ENCODE measurements around the gene SLC2A14. TPM values are rescaled to one million over a fixed set of nuclear protein-coding genes. Genes with fewer than 3 reads are reported as not detected.
"Not testable (repeated sequence)": the region's sequence is repeated elsewhere in the genome, so short reads cannot be mapped to it uniquely, and the experiment has no call there.

The SLC2A14 gene
- total RNA-seq, 1 donor from 2014 or later = under 0.01 TPM

GRCh38 chr12:7877420-7877819 lies 4.7 kb upstream of the SLC2A14 start:
- FAIRE-seq (no peak), DNase-seq (ENCODE audit: low spot score in 2 of 2) (no peak)

DNA sequence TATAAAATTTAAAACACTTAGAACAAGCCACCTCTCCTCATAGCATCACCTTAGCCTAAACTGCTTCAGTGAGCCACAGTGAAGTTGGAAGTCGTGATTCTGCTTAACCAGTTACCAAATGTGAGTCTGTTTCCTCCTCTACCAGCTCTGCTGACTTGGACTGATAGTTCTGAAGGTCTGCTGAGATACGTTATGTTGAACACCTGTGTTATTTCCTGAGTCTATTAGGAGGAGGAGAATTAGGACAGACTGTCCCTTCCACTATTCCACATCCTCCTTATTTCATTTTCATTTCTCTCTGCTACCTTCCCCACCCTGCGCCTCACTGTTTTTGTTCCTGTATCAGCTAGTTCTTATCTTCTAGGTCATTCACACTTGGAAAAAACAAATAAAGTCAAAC lies 2.4 kb downstream of the SLC2A14 start:
- FAIRE-seq (no peak), DNase-seq (ENCODE audit: low spot score in 2 of 2) (no peak)

- no peak for DNase-seq (ENCODE audit: low spot score in 2 of 2)
- FAIRE-seq = no peak
Observed at GRCh38 chr12:7869137-7869536, 3.6 kb downstream of the SLC2A14 start.

- DNase-seq (ENCODE audit: low spot score in 2 of 2) = no peak
- no peak for FAIRE-seq
Observed at GRCh38 chr12:7868391-7868790, 4.3 kb downstream of the SLC2A14 start.

DNA sequence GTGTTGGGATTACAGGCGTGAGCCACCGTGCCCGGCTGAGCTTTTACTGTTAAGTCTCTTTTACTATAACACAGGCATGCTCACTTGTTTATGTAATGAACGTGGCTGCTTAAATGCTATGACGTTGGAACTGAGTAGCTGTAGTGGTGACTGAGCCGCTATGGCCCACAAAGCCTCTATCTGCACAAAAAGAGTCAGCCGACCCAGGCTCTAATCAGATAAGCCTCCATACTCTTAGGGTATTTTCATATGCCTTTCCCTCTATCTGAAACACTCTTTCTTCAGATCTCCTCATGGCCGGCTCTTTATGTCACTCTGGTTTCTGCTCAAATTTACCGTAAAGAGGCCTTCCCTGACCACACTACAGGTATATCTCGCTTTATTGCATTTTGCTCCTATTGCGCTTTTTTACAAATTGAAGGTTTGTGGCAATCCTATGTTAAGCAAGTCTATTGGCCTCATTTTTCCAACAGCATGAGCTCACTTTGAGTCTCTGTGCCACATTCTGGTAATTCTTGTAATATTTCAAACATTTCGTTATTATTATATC lies 8.0 kb downstream of the SLC2A14 start:
- FAIRE-seq (no peak), DNase-seq (ENCODE audit: low spot score in 2 of 2) (no peak)

GRCh38 chr12:7862814-7863348 lies 9.8 kb downstream of the SLC2A14 start:
- not testable (repeated sequence) for FAIRE-seq; DNase-seq (ENCODE audit: low spot score in 2 of 2)

DNA sequence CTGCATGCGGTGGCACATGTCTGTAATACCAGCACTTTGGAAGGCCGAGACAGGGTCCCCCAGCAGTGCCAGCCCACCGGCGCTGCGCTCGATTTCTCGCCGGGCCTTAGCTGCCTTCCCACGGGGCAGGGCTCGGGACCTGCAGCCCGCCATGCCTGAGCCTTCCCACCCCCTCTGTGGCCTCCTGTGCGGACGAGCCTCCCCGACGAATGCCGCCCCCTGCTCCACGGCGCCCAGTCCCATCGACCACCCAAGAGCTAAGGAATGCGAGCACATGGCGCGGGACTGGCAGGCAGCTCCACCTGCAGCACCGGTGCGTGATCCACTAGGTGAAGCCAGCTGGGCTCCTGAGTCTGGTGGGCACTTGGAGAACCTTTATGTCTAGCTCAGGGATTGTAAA lies 10.4 kb downstream of the SLC2A14 start:
- FAIRE-seq; DNase-seq (ENCODE audit: low spot score in 2 of 2): not testable (repeated sequence)

- FAIRE-seq = no peak
- no peak for DNase-seq (ENCODE audit: low spot score in 2 of 2)
Observed at GRCh38 chr12:7859552-7859951, 13.2 kb downstream of the SLC2A14 start.

DNA sequence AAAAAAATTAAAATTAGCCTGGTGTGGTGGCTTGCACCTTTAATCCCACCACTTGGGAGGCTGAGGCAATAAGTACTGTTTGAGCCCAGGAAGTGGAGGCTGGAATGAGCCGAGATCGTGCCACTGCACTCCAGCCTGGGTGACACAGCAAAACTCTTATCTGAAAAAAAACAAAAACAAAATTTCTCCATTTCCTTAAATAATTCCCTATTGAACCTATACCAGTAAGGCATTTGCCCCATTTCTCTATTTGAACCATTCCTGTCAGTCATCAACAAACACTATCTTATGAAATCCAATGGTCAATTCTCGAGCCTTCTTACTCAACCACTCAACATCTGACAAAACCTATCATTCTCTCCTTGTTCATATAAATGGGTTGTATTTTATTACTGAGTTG lies 14.7 kb downstream of the SLC2A14 start:
- FAIRE-seq = no peak
- no peak for DNase-seq (ENCODE audit: low spot score in 2 of 2)

DNA sequence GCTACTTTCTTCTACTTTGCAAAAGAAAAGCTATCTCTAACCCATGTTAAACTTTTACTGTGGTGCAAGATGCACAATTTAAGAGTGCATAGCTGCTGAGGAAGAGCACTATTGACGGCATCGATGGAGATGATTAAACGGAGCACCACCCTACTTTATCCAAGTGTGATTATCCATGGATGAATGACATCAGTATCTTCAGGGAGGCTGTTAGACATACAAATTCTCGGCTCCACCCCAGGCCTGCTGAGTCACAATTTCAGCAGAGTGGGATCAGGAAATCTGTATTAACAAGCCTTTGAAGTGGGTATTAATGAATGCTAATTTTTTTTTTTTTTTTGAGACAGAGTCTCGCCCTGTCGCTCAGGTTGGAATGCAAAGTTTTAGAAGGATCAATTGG lies 16.2 kb downstream of the SLC2A14 start:
- FAIRE-seq (no peak), DNase-seq (ENCODE audit: low spot score in 2 of 2) (no peak)

GRCh38 chr12:7853557-7853956 lies 19.2 kb downstream of the SLC2A14 start:
- FAIRE-seq = no peak
- no peak for DNase-seq (ENCODE audit: low spot score in 2 of 2)

GRCh38 chr12:7851622-7852081 lies 21.1 kb downstream of the SLC2A14 start:
- not testable (repeated sequence) for FAIRE-seq; DNase-seq (ENCODE audit: low spot score in 2 of 2)

DNA sequence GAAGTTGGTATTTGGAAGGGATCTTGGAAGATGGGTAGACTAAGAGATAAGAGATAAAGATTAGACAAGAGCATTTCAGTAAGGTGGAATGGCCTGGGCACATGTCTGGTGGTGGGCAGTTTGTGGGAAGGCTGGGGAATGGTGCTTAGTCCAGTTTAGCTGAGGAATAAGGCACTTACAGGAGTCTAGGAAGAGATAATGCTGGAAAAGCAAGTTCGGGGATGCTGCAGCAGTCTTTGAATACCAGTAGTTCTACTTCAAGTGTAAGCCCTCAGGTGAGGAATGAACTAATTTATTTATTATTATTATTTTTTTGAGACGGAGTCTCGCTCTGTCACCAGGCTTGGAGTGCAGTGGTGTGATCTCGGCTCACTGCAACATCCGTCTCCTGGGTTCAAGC lies 22.6 kb downstream of the SLC2A14 start:
- DNase-seq (ENCODE audit: low spot score in 2 of 2); FAIRE-seq: not testable (repeated sequence)

GRCh38 chr12:7848098-7848422 lies 24.7 kb downstream of the SLC2A14 start:
- not testable (repeated sequence) for DNase-seq (ENCODE audit: low spot score in 2 of 2); FAIRE-seq

DNA sequence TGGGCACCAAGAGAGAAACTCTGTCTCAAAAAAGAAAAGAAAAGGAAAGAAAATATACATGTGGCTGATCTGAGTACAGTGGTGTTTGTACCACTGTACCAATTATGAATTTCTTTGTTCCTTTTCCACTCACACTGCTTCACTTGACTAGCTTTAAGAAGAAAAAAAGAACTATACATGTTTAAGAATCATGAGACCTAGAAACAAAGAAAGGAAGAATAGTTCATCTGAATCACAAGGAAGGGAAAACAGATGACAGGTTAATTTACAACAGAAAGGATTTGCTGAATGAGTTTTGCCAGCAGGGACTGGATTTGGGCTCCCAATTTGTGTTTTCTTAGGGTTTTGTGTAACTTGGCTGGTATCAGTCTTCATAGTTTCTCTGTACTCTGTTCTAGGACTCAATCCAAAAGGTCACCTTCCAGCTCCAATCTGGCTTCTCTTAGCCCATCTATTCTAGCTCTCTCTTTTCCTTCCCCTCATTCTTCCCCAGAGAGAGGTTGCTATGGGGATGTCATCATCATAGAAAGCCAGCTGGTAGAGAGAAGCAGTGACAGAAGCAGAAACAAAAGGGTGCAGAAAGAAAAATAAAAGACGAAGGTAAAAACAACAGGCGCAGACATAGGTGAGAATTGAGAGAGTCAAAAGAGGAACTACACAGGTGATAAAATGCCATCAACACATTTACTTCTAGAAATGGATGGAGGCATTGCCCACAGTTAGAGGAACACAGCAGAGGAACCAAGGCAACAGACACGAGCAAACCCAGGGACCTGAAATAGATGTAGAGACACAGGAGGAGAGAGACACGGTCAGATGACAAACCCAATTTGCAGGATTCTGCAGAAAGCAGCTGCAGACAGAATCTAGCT lies 25.3 kb downstream of the SLC2A14 start:
- not testable (repeated sequence) for DNase-seq (ENCODE audit: low spot score in 2 of 2); FAIRE-seq

GRCh38 chr12:7844116-7844515 lies 28.6 kb downstream of the SLC2A14 start:
- FAIRE-seq (no peak), DNase-seq (ENCODE audit: low spot score in 2 of 2) (no peak)

DNA sequence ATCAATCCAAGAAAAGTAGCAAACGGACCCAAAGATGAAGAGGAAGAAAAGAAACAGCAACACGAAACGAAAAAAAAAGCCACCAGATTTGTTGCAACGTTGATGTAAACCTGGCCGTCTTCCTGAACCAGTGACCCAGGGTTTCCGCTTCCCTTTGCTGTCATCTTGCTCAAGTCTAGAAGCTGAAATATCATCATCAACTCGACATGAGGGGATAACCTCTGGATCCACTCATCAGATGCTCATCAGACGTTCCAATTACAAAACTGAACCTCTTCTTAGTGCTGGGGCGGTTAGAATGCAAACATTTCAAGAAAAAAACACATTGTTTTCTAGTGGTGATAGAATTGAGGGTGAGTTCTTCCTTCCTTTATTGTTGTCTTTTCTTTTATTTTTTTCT lies 29.1 kb downstream of the SLC2A14 start:
- FAIRE-seq; DNase-seq (ENCODE audit: low spot score in 2 of 2): not testable (repeated sequence)

GRCh38 chr12:7843149-7843548 lies 29.6 kb downstream of the SLC2A14 start:
- not testable (repeated sequence) for FAIRE-seq; DNase-seq (ENCODE audit: low spot score in 2 of 2)

DNA sequence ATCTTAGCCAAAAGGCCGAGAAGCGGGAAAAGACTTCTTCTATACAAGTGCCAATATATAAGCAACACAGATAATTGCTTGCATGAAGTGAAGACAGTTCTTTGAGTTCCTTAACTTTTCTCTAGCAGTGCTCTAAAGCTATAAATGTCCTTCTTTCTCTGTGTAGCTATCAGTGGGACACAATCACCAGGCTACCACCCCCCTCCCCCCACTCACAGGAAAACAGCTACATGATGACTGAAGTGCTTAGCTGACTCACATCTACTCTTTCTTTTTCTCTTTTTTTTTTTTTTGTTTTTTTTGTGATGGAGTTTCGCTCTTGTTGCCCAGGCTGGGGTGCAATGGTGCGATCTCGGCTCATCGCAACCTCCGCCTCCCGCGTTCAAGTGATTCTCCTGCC lies 30.3 kb downstream of the SLC2A14 start:
- DNase-seq (ENCODE audit: low spot score in 2 of 2); FAIRE-seq: not testable (repeated sequence)

DNA sequence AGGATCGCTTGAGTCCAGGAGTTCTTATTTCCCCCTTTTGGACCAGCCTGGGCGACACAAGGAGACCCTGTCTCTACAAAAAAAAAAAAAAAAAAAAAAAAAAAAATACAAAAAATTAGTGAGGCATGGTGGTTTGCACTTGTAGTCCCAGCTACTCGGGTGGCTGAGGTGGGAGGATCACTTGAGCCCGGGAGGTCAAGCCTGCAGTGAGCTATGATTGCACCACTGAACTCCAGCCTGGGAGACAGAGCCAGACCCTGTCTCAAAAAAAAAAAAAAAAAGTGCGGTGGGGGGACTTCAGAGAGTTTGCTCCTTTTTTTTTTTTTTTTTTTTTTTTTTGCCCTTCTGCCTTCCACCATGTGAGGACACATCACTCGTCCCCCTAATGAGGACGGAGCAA lies 32.9 kb downstream of the SLC2A14 start:
- not testable (repeated sequence) for DNase-seq (ENCODE audit: low spot score in 2 of 2); FAIRE-seq

DNA sequence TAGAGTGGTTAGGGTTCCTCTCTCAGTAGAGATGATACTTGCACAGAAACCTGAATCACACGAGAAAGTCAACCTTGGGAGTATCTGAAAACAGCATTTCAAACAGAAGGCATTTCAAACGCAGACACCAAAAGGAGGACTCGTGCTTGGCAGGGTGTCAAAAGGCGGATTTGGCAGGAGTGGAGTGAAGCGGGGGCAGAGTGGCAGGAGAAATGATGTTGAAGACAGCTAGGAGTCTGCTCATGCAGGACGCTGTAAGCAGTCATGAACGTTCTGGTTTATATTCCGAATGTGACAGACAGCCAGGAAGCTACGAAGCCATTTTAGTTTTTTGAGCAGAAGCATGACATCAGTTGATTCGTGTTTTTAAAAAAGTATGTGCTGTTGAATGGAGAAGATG lies 33.5 kb downstream of the SLC2A14 start:
- not testable (repeated sequence) for FAIRE-seq; DNase-seq (ENCODE audit: low spot score in 2 of 2)

DNA sequence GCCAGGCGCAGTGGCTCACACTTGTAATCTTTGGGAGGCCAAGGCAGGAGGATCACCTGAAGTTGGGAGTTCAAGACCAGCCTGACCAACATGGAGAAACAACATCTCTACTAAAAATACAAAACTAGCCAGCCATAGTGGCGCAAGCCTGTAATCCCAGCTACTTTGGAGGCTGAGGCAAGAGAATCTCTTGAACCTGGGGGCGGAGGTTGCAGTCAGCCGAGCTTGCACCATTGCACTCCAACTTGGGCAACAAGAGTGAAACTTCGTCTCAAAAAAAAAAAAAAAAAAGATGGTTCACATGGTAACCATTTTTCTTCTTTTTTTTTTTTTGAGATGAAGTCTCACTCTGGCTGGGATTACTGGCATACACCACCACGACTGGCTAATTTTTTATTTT lies 35.3 kb downstream of the SLC2A14 start:
- no peak for DNase-seq (ENCODE audit: low spot score in 2 of 2)
- FAIRE-seq = no peak
